Endometrial microvascular endothelial cells (primary cell): ENCODE results near the gene C1QTNF8. TPM values are rescaled to one million over a fixed set of nuclear protein-coding genes. Genes with fewer than 3 reads are reported as not detected.
"Not testable (repeated sequence)": the region's sequence is repeated elsewhere in the genome, so short reads cannot be mapped to it uniquely, and the experiment has no call there.

Experiments used
- in situ Hi-C: cut with HindIII; loops from 2 replicates; pipeline ENCODE4 v1.10.0; 2017; ENCODE audit warnings: low sequenced_read_pairs, low pct_unique_long_range_greater_than_20kb; ENCODE audit errors: inconsistent ontology term
- total RNA-seq: library from RNA; depleted of rRNA; stranded (reverse); fragments of >200 nt; gene quantifications from one replicate; pipeline ENCODE4 v1.2.3, GENCODE V29; 2015; ENCODE audit errors: inconsistent ontology term

The C1QTNF8 gene
- total RNA-seq, 1 donor from 2014 or later = not detected

DNA sequence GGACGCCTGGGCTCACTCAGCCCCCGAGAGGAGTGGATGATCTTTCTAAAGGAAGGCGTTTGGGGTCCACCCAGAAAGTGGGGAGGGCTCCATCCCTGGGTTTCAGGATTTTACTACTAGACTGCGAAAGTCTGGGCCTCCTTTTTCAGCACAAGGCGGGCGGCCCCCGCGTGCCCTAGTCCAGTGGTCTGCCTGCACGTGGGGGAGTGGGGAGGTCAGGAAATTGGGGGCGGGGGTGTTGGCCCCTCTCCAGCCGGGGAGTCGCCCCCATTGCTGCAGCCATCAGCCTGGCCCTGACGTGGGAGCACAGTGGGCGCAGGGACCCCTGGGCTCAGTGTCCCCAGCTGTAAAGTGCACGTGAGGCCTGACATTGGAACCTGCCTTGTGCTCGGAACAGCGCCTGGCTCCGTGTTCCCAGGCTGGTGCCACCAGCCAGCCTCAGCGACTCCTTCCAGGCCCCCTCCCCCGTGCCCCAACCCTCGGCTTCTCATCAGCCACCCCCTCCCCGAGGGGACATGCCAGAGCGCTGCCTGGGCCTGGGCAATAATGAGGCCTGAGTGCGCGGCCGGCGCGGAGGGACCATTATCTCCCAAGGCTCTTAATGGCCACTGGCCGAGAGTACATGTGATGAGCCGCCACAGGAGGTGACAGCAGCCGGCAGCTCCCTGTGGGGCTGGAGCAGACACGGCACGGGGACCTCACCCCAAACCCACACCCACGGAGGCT is 2.4 kb upstream of the C1QTNF8 start:
- in situ Hi-C loops = no loop called here

DNA sequence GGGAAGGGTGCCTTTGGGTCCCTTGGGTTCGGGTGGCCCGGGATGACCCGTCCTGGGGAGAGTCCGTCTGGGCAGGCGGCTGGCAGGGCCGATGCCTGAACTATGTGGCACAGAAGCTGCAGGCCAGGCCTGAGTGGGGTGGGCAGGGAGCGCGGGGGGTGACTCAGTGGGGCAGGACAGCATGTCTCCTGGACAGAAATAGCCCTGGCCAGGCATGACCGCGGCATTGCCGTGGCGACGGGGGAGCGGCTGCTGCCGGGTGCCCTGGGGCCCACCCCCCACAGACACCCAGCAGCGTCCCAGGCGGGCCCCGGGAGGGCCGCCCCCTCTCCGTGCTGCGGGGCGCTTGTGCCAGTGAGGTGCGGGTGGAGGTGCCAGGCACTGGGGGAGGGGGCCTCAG is 1.8 kb upstream of the C1QTNF8 start:
- in situ Hi-C loops = no loop called here

DNA sequence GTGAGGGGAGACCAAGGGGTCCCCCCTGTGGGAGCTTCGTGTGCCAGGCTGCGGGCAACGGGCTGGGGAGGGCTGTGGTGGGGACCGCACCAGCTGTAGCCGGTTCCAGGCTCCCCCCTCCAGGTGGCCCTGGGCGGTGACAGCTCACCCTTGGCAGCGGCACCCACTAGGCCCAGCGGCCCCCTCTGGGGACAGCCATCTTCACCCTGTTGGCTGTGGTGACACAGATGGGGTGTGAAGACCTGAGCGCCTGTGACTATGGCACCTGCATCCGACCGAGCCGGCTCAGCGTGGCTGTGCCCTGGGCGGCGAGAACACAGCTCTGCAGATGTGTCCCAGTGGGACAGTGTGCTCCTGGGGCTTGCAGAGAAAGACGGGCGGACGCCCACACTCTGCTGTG is 1.1 kb upstream of the C1QTNF8 start:
- in situ Hi-C loops = no loop called here

DNA sequence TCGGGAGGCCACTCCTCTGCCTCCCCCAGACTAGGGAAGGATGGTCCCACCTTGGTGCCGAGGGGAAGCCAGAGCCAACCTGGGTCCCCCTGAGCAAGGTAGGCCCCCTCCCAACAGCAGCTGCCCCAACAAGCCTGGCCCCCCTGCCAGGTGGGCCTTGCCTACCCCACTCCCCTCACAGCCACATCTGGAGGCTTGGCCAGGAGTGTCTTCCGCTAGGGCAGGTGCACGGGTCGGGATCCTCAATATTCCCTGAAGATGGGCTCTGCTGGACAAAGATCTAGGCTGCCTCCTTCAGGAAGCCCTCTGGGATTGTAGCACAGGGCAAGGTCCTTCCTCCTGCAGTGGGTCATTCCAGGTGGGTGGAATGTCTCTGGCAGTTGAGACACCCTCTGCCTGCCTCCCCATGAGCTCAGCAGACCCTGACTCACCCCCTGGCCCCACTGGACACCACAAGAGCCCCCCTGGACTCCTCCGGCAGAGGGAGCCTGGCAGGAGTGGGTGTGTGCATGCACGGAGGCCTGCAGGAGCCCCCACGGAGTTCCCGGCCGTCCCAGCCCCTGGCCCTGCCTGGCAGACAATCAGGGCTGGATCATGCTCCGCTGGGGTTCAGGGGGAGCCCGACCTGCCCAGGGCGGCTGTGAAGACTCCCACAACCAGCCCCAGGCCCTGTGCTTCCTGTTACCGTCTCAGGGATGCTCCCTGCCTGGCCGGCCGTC is 435 bp downstream of the C1QTNF8 start:
- in situ Hi-C loops = no loop called here

DNA sequence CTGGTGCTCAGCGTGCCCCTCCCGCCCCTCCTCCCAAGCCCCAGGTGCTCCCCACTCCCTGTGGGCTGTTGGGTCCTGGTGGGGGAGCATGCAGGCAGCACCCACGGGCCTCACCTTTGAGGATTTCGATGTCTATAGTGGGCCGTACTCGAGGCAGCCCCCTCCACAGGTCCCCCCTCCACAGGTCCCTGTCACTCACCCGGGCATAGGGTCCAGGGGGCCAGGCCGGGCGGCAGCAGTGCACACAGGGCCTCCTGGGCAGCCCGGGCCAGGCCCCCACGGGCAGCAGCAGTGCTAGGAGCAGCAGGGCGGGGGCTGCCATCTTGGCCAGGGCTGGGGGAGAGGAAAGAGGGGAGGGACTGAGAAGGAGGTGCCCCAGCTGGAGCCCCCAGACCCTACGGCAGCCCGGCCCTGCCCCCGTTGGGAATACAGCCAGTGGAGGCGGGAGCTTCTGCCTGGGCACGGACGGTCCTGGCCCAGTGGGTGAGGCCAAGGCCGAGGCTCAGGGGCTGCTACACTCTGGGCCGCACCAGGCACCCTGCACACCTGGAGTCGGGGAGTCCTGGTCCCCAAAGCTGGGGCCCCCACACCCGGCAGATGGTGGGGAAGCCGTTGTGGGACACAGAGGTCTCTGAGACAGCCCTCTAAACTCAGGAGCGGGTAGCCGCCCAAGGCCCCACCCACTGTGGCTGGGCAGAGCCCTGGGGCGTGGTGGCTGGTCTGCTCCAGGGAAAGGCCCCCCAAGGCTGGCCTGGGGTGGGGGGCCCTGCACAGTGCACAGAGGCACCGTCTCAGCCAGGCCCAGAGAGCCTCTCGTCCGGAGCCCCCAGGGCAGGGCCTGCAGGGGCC is 1.2 kb downstream of the C1QTNF8 start:
- in situ Hi-C loops = no loop called here

DNA sequence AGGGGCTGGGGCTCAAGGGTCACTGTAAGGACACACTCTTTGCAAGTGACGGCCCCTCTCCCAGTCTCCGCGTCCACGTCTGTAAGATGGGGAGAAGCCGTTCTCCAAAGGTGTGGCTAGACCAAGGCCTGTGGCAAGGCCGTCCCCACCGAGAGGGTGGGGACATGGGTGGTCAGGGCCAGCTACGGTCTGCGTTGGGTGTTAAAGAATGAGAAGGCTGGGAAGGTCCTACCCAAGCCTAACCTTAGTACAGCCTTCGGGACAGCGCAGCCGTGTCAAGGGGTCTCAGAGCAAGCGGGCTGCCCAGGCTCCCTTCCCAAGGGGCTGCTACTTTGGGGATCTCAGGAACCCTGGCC is 1.9 kb downstream of the C1QTNF8 start:
- in situ Hi-C loops = no loop called here

DNA sequence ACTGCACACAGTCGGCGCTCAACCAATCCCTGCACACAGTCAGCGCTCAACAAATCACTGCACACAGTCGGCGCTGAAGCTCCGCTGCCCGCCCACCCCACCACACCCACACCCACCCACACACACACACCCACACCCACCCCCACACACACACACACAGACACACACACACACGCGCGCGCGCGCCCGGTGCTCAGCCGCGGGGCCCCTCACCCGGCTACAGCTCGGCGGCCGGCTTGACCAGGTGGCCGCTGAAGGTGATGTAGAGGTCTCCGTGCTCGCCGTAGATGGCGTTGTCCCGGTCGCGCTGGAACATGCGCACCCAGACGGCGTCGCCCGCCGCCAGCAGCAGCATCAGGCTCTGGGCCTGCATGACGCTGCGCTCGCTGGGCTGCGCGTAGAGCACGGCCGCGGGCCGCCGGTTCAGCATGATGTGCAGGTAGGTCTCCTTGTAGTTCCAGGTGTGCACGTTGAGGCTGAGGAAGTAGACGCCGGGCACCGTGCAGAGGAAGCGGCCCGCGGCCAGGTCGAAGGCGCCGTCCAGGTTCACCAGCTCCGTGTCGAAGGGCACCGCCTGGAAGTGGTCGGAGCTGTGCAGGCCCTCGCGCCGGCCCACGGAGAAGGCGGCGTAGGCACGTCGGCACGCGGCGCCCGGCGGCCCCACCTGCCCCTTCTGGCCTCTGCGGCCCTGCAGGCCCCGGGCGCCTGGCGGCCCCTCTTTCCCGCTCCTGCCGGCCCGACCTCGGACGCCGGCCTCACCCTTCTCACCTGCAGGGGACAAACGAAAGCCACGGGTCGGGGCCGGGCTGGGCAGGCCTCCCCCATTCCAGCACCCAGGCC is 2.5 kb downstream of the C1QTNF8 start:
- in situ Hi-C loops = no loop called here

DNA sequence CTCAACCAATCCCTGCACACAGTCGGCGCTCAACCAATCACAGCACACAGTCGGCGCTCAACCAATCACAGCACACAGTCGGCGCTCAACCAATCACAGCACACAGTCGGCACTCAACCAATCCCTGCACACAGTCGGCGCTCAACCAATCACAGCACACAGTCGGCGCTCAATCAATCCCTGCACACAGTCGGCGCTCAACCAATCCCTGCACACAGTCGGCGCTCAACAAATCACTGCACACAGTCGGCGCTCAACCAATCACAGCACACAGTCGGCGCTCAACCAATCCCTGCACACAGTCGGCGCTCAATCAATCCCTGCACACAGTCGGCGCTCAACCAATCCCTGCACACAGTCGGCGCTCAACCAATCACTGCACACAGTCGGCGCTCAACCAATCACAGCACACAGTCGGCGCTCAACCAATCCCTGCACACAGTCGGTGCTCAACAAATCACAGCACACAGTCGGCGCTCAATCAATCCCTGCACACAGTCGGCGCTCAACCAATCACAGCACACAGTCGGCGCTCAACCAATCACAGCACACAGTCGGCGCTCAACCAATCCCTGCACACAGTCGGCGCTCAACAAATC is 3.3 kb downstream of the C1QTNF8 start:
- in situ Hi-C loops = not testable (repeated sequence)

DNA sequence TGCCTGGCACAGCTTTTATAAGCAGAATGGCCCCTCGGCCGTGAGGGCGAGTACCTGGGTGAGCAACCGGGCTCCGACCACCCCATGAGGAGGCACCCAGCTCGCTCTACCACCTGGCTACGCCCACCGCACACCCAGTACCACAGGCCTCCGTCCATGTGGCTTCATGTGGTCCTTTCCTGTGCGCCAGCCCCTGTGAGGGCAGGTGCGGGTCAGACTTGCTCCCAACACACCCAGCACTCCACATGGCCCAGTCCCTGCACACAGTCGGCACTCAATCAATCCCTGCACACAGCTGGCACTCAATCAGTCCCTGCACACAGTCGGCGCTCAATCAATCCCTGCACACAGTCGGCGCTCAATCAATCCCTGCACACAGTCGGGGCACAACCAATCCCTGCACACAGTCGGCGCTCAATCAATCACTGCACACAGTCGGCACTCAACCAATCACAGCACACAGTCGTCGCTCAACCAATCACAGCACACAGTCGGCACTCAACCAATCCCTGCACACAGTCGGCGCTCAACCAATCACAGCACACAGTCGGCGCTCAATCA is 4.0 kb downstream of the C1QTNF8 start:
- in situ Hi-C loops = no loop called here

DNA sequence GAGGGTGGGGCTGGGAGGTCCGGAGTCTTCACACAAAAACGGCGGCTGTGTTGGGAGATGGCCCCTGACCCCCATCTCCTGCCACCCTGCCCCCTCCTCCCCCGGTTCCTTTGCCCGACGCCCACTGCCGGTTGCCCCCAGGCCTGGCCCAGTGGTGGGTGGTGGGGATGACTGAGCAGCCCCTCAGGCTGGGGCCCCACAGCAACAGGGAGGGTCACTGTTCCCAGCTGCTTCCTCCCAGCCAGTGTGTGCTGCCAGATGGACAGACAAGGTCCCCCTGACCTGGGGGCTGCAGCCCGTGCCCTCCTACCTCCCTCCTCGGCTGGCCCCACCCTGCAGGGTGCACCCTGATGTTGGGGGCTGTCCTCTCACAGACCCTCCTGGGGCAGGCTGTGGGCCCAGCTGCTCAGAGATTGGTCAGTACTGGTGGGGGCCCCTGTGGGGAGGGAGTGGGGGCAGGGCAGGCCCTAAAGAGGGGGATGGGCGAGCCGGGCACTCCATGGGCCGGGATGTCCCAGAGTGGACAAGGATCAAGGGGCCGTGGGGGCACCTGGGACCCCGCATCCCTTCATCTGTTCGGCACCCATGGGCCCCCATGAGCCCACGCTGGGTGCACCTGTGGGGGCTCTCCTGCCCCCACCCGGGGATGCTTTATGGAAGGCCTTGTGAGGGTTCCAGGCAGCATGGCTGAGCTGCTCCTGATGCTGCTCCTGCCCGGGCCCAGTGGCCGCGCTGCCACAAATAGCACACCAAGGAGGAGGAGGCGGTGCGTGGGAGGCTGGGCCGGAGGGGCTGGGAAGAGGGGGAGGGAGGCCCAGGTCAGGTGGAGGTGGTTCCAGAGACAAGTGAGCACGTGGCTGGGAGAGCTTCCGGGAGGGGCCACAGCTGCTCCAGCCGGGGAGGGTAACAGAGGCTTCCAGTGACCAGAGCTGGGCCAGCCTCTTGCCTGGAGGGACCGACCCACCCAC is 5.1 kb downstream of the C1QTNF8 start:
- in situ Hi-C loops = no loop called here

DNA sequence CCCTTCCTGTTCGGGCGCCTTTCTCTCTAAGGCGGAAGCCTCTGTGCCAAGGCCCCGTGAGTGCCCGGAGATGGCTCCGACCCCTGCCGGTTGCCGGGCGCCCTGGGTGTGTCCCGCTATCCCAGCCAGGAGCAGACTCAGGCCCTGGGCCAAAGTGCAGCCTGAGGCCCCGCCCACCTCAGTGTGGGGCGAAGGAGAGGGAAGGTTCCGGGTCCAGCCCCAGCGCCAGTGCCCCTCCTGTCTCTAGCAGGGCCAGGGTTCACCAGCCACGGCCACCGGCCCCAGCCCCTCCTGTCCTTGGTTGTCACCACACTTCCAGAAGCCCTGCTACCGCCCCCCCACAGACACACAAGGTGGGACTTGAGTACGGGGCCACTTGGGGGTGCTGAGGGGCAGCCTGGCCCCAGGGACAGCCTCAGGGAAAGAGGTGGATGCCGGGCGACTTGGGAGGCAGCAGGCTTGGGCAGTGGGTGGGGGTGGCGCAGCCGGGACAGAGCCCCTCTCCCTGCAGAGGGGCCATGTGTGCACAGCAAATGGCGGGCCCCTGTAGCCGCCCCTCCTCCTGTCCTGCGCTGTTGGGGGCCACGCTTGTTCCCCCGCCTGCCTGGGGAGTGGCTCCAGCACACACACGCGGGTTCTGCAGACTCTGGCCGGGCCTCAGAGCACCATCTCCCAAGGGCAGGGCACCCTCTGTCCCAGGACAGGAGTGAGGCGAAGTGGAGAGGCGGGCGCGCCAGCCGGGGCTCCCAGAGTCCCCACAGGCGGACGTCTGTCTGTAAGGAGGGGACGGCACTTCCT is 6.0 kb downstream of the C1QTNF8 start:
- in situ Hi-C loops = no loop called here

DNA sequence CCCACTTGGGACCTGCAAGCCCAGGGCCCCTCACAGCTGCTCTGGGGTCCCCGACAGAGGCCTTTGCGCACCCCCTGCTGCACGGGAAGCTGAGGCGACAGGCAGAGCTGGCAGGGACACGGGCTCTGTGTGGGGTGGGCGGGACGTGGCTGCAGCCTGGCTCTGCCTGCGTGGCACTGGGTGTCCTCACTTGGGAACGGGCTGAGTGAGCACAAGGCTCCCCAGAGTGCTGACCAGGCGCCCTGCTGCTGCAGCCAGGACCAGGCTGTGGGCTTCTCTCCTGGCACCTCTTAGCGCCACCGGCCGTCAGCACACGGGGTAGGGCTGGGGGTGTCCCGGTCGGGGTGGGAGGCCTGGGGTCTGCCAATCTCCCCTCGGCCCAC is 6.6 kb downstream of the C1QTNF8 start:
- in situ Hi-C loops = no loop called here

DNA sequence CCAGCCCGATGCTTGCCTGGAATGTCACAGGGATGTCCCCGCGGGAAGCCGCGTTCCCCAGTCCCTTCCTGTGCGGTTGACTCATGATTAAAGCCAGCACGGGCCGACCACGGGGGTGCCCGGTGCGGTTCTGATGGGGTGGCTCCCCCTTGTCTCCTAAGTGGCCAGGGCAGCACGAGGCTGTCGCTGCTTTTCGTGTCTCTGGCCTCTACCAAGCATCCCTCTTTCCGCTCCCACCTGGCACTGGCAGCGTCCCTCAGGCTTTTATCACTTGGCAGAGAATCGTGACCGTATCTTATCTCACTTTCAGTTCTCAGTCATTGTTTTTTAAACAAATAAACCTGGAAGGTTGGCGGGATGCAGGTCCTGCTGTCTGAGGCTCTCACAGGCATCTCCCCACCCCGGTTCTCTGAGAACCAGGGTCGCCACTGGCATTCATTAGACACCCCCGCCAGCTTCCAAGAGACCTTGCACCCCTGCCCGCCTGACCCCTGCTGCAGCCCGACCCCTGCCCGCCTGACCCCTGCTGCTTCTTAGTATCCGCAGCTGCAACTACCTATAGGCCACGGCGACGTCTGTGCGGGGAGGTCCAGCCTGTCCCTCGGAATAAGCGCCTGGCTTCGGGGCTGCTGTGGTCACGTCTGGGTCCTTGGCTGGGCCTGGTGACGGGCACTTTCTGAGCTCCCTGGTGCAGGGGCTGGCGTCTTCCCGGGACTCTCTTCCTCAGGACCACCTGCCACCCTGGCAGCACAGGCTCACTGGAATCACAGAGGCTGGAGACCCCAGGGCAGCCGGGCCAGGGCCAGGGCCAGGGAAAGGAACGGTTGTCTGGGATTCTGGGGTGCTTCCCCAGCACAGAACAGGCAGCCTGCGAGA is 7.5 kb downstream of the C1QTNF8 start:
- in situ Hi-C loops = no loop called here

DNA sequence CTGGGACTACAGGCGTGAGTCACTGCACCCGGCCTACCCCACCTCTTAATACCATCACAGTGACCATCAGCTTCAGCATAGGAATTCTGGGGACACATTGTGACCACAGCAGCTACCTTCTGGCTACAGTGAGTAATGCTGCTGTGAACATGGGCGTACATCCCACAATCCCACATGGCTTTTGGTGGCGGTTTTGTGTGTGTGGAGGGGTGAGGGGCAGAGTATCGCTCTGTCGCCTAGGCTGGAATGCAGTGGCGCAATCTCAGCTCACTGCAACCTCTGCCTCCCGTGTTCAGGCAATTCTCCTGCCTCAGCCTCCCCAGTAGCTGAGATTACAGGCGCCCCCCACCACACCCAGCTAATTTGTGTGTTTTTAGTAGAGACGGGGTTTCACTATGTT is 9.6 kb downstream of the C1QTNF8 start:
- in situ Hi-C loops = not testable (repeated sequence)

DNA sequence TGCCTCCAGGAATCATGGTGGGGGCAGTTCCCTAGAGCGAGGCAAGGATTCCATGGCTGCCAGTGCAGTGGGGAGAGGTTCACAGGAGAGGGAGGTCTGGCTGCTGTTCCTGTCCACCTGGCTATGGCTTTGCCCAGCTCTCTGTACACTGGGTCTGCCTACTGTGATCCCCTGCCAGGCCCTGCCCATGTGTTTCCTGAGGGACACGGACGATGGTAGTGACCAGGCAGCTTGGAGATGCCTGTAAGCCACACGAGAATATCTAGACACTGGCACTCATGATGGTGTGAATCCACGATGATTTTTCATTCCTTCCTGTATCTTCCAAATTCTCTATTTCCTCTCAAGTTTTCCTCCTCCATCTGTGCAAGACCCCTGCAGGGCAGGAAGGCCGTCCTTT is 11.1 kb downstream of the C1QTNF8 start:
- in situ Hi-C loops = no loop called here
